ENCODE data around the gene CFTR.

CFTR gene

DNA sequence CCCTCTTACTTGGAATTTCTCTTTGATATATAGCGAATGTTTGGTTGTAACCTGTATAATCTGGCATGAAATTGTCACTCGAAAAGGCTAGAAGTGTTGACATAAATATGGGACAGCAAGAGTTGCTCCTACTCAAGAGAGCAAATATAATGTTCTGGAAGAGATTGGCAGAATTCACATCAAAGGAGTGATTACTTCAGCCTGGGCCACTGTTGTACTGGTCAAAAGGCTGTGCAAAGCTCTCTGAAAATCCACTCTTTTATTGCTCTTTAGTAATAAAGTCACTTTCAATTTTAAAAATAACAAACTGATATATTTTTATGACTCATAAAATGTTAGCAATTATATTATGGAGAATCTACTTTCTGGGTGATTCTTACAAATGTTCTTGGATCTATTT is 58.2 kb downstream of the CFTR start:
- DNase-seq (ENCODE audit: low spot score): no peak
- H3K27ac ChIP-seq (ENCODE audit: poor library complexity, severe bottlenecking): no peak overlapping the region
- no peak for ATAC-seq (ENCODE audit: low read depth)
- no peaks in the 10 kb centered on the region for H3K4me1 ChIP-seq (ENCODE audit: insufficient read depth, poor library complexity, severe bottlenecking)
- no peak overlapping the region for H3K4me3 ChIP-seq (ENCODE audit: severe bottlenecking)
- no peaks in the 10 kb centered on the region for H3K9me3 ChIP-seq (ENCODE audit: severe bottlenecking)
- no peaks in the 10 kb centered on the region for H3K27me3 ChIP-seq (ENCODE audit: insufficient read depth, poor library complexity, severe bottlenecking)
- no peaks in the 10 kb centered on the region for H3K36me3 ChIP-seq (ENCODE audit: low read depth)
- TF ChIP-seq, protein P1, sequence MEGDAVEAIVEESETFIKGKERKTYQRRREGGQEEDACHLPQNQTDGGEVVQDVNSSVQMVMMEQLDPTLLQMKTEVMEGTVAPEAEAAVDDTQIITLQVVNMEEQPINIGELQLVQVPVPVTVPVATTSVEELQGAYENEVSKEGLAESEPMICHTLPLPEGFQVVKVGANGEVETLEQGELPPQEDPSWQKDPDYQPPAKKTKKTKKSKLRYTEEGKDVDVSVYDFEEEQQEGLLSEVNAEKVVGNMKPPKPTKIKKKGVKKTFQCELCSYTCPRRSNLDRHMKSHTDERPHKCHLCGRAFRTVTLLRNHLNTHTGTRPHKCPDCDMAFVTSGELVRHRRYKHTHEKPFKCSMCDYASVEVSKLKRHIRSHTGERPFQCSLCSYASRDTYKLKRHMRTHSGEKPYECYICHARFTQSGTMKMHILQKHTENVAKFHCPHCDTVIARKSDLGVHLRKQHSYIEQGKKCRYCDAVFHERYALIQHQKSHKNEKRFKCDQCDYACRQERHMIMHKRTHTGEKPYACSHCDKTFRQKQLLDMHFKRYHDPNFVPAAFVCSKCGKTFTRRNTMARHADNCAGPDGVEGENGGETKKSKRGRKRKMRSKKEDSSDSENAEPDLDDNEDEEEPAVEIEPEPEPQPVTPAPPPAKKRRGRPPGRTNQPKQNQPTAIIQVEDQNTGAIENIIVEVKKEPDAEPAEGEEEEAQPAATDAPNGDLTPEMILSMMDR (IDR thresholded peaks at IDR 0.05; ENCODE audit: poor library complexity, severe bottlenecking): no peak

DNA sequence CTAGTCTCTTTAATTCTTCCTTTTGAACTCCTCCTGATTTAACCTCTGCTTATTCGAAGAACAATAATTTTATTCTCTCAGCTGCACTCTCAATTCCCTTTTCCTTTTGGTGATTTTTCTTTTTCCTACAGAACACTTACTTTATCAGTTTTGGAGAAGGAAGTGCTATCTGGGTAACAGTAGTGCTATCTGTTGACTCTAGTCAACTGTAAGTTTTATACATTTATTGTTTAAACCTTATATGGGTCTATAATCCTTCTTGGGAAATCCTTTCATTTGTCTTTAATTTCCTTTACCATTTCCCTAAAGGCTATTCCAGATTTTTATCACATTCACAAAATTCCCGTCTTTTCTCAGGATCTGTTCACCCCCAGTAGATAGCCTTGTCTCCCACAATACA is 64.2 kb downstream of the CFTR start:
- no peaks in the 10 kb centered on the region for H3K4me1 ChIP-seq (ENCODE audit: insufficient read depth, poor library complexity, severe bottlenecking)
- TF ChIP-seq, protein P1 (IDR thresholded peaks at IDR 0.05; ENCODE audit: poor library complexity, severe bottlenecking): no peak
- no peak for ATAC-seq (ENCODE audit: low read depth)

DNA sequence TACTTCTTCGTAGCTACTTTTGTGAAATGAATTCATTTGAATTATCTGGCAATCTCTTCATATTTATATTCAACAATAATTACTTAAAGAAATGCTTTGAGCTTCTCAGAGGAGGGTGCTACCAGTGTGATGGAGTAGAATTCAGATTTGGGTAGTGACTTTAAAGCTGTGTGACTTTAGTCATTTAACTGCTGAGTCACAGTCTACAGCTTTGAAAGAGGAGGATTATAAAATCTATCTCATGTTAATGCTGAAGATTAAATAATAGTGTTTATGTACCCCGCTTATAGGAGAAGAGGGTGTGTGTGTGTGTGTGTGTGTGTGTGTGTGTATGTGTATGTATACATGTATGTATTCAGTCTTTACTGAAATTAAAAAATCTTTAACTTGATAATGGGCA is 68.2 kb downstream of the CFTR start:
- H3K4me3 ChIP-seq (ENCODE audit: severe bottlenecking): no peak overlapping the region
- no peak for DNase-seq (ENCODE audit: low spot score)
- H3K36me3 ChIP-seq (ENCODE audit: low read depth): no peaks in the 10 kb centered on the region
- ATAC-seq (ENCODE audit: low read depth): no peak
- H3K27me3 ChIP-seq (ENCODE audit: insufficient read depth, poor library complexity, severe bottlenecking): no peaks in the 10 kb centered on the region
- H3K4me1 ChIP-seq (ENCODE audit: insufficient read depth, poor library complexity, severe bottlenecking): no peaks in the 10 kb centered on the region
- no peak overlapping the region for H3K27ac ChIP-seq (ENCODE audit: poor library complexity, severe bottlenecking)
- TF ChIP-seq, protein P1 (IDR thresholded peaks at IDR 0.05; ENCODE audit: poor library complexity, severe bottlenecking): no peak
- no peaks in the 10 kb centered on the region for H3K9me3 ChIP-seq (ENCODE audit: severe bottlenecking)

More for the DNA sequence above, 64.2 kb downstream of the CFTR start:
- H3K9me3 ChIP-seq (ENCODE audit: severe bottlenecking): no peaks in the 10 kb centered on the region
- DNase-seq (ENCODE audit: low spot score): no peak
- no peak overlapping the region for H3K4me3 ChIP-seq (ENCODE audit: severe bottlenecking)
- H3K27me3 ChIP-seq (ENCODE audit: insufficient read depth, poor library complexity, severe bottlenecking): no peaks in the 10 kb centered on the region
- no peak overlapping the region for H3K27ac ChIP-seq (ENCODE audit: poor library complexity, severe bottlenecking)
- no peaks in the 10 kb centered on the region for H3K36me3 ChIP-seq (ENCODE audit: low read depth)

DNA sequence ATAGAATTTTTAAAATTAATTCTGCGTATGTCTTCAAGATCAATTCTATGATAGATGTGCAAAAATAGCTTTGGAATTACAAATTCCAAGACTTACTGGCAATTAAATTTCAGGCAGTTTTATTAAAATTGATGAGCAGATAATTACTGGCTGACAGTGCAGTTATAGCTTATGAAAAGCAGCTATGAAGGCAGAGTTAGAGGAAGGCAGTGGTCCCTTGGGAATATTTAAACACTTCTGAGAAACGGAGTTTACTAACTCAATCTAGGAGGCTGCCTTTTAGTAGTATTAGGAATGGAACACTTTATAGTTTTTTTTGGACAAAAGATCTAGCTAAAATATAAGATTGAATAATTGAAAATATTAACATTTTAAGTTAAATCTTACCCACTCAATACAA is 70.8 kb downstream of the CFTR start:
- Histone ChIP-seq H3K9me3 (ENCODE audit: severe bottlenecking) (no peaks in the 10 kb centered on the region), H3K4me1 (ENCODE audit: insufficient read depth, poor library complexity, severe bottlenecking) (no peaks in the 10 kb centered on the region), H3K4me3 (ENCODE audit: severe bottlenecking) (no peak overlapping the region), H3K27ac (ENCODE audit: poor library complexity, severe bottlenecking) (no peak overlapping the region), H3K27me3 (ENCODE audit: insufficient read depth, poor library complexity, severe bottlenecking) (no peaks in the 10 kb centered on the region), H3K36me3 (ENCODE audit: low read depth) (no peaks in the 10 kb centered on the region)
- no peak for ATAC-seq (ENCODE audit: low read depth)
- TF ChIP-seq, protein P1 (IDR thresholded peaks at IDR 0.05; ENCODE audit: poor library complexity, severe bottlenecking): no peak
- no peak for DNase-seq (ENCODE audit: low spot score)

DNA sequence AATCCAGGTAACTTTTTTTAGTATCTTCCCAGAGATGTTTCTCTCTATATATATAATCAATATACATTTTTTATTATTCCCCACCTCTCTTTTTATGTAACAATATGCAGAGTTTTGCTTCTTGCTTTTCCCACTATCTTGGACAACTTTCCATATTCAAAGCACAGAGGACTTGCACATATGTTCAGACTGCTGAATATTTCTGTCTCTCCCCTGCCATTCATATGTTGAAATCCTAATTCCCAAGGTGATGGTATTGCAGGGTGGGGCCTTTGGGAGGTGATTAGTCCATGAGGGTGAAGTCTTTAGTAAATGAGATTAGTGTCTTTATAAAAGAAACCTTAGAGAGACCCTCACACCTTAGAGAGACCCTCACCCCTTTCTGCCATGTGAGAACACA is 72.8 kb downstream of the CFTR start:
- no peak for ATAC-seq (ENCODE audit: low read depth)
- no peak overlapping the region for H3K4me3 ChIP-seq (ENCODE audit: severe bottlenecking)
- no peaks in the 10 kb centered on the region for H3K27me3 ChIP-seq (ENCODE audit: insufficient read depth, poor library complexity, severe bottlenecking)
- no peaks in the 10 kb centered on the region for H3K36me3 ChIP-seq (ENCODE audit: low read depth)
- no peaks in the 10 kb centered on the region for H3K4me1 ChIP-seq (ENCODE audit: insufficient read depth, poor library complexity, severe bottlenecking)
- no peak overlapping the region for H3K27ac ChIP-seq (ENCODE audit: poor library complexity, severe bottlenecking)
- DNase-seq (ENCODE audit: low spot score): no peak
- TF ChIP-seq, protein P1 (IDR thresholded peaks at IDR 0.05; ENCODE audit: poor library complexity, severe bottlenecking): no peak
- no peaks in the 10 kb centered on the region for H3K9me3 ChIP-seq (ENCODE audit: severe bottlenecking)

Data from RWPE2 (cell line).